HT1080 (cell line): ENCODE results near the gene GLIPR1. TPM values are rescaled to one million over a fixed set of nuclear protein-coding genes. Genes with fewer than 3 reads are reported as not detected.
"Not testable (repeated sequence)": the region's sequence is repeated elsewhere in the genome, so short reads cannot be mapped to it uniquely, and the experiment has no call there.

Experiments
- DNase-seq: peaks from one replicate; pipeline ENCODE4 v3.0.0-alpha.2; 2015; ENCODE audit warnings: low read depth
- polyA plus RNA-seq, 2 experiments: library from polyadenylated mRNA; depleted of rRNA; stranded (reverse); fragments of >200 nt; gene quantifications; 2 replicates each; pipeline ENCODE4 v1.2.3, GENCODE V29; 2015
- total RNA-seq: library from RNA; depleted of rRNA; stranded (reverse); fragments of >200 nt; shearing (Covaris generic); gene quantifications from 2 replicates; pipeline ENCODE4 v1.2.3, GENCODE V29; 2014; rRNA removed

The GLIPR1 gene
- 94.4 and 123 TPM in 2 replicates for total RNA-seq
- 63.8 and 66.9 TPM in 2 replicates for polyA plus RNA-seq (2015; cell fraction: cytosol; rRNA removed)
- polyA plus RNA-seq (2015; cell fraction: nucleus; rRNA removed) = 95.2 and 97.7 TPM in 2 replicates

DNA sequence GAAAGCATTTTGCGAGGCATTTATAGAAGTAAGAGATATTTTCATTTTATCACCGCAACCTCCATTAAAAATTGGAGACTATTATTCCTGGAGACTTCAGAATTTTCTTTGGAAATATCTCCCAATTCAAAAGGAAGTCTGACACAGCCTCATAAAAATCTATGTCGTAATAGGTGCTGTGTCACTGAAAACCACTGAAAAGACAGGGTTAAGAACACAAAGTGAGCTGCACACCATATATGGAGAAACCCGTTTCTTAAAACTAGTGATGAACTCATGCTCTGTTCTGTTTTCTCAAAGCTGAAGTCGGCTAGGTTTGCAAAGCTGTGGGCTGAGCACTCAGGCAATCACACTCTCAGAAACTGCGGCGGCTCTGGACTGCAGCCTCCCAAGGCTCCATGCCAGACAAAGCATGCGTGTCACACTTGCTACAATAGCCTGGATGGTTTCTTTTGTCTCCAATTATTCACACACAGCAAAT lies at the start of gene GLIPR1:
Gene GLIPR1, plus strand, starts transcription at position 287 of the 481 bp plus-strand sequence. Its CDS starts 126 bp downstream, at position 413.
- DNase-seq = peak; percentile 97

GRCh38 chr12:75432924-75433323 lies 47.6 kb upstream of the GLIPR1 start:
- no peak for DNase-seq

- peak; percentile 54 for DNase-seq
Measured at GRCh38 chr12:75437564-75437963, 43.0 kb upstream of the GLIPR1 start.

DNA sequence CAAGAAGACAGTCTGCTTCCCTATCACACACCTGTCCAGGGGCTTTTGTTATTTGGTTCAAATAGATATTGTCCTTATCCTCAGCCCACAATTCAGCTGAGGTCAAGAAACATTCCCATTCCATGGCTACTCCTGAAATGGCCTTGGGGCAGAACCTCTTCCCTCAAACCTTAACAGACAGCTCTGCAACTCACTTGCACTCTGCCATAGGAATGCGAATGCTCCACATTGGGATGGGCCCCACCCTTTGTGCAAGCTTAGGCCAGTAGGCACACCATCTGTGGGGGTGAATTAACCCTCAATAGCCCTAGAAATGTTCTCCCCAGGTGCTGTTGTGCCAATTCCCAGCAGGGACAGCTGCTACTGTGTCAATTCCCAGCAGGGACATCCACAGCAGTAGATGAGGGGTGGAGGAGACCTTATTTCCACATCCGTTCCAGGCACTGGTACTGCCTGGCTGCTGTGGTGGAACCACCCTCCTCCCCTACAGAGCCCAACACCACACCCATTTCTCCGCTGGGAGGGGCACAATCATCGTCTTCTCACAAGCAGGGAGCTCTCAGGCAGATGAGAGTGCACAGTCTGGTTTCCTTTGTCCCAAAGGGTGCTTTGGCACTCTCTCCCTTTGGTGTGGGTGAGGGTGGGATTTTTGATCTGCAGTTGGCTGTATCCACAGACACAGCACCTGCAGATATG lies 42.3 kb upstream of the GLIPR1 start:
- peak; percentile 10 for DNase-seq

- DNase-seq = no peak
Measured at GRCh38 chr12:75439048-75439447, 41.5 kb upstream of the GLIPR1 start.

DNA sequence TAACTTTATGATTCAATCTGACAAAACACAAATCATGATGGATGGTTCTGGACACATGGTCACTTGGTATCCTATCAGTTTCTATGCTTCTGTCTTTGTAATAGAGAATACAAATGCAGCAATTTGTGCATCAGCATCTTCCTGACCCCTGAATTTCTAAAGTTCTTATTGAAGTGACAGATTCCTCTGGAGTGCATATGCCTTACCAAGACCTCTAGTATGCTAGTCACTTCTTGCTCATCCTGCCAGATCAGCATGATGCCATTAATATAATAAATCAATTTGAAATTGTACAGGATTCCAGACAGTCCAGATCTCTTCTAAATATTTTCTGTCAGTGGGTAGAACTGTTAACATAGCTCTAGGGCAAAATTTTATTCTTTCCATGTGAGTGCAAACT lies 40.6 kb upstream of the GLIPR1 start:
- no peak for DNase-seq

DNA sequence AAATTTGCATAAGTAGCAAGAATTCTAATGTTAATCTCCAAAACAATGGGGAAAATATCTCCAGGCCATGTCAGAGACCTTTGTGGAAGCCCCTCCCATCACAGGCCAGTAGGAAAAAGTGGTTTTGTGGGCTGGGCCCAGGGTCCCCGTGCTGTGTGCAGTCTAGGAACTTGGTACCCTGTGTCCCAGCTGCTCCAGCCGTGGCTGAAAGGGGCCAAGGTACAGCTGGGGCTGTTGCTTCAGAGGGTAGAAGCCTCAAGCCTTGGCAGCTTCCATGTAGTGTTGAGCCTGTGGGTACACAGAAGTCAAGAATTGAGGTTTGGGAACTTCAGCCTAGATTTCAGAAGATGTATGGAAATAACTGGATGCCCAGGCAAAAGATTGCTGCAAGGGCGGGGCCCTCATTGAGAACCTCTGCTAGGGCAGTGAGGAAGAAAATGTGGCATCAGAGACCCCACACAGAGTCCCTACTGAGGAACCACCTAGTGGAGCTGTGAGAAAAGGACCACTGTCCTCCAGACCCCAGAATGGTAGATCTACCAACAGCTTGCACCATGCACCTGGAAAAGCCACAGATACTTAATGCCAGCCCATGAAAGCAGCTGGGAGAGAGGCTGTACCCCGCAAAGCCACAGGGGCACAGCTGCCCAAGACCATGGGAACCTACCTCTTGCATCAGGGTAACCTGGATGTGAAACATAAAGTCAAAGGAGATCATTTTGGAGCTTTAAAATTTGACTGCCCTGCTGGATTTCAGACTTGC lies 38.7 kb upstream of the GLIPR1 start:
- DNase-seq = not testable (repeated sequence)

- DNase-seq = not testable (repeated sequence)
Measured at GRCh38 chr12:75442454-75442853, 38.1 kb upstream of the GLIPR1 start.

DNA sequence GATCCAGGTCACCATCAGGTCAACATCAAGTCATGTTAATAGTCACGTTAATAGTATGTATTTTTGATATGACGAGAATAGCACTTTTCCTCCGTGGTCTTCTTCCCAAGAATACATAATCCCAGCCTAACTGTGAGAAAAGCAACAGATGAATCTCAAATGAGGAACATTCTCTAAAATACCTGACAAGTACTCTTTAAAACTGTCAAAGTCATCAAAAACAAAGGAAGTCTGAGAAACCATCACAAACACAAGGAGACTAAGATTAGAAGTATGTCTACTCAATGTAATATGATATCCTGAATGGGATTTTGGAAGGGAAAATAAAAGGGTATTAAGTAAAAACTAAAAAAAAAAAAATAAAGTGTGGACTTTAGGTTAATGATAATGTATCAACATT lies 36.8 kb upstream of the GLIPR1 start:
- DNase-seq = no peak

GRCh38 chr12:75444429-75445136 lies 36.0 kb upstream of the GLIPR1 start:
- peak; percentile 66 for DNase-seq

DNA sequence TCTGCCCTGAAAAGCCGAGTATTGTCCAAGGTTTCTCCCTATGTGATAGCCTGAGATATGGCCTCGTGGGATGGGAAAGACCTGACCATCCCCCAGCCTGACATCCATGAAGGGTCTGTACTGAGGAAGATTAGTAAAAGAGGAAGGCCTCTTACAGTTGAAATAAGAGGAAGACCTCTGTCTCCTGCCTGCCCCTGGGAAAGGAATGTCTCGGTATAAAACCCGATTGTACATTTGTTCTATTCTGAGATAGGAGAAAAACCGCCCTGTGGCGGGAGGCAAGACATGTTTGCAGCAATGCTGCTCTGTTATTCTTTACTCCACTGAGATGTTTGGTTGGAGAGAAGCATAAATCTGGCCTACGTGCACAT lies 35.4 kb upstream of the GLIPR1 start:
- not testable (repeated sequence) for DNase-seq

- DNase-seq = peak; percentile 74
Measured at GRCh38 chr12:75446857-75447256, 33.7 kb upstream of the GLIPR1 start.

DNA sequence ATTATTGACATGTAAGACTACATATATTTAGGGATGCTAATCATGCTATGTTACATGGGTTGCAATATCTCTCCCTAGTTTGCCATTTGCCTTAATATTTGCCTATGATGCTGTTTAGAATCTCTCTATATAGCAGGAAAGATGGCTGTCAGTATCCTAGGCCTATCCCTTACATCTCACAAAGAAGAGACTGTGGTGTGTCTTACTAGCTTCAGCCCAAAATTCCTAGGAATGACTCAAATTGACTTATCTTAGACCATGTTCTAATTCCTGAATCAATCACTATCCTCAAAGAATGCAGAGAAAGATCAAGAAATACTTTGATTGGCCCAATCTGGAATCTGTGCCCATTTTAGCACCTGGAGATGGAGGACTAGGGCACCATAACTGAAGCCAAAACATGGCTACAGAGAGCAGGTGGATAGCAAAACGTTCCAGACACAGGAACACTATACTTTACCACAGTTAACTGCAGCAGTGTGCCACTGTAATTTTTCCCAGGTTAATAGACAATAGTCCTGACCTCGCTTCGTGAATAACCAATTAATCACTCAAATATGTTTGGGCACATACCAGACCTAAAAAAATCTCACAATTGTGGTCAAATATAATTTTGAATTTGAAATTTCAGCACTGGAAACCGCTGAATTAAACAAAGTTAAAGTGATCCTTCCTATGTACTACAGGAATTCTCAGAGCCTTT lies 32.7 kb upstream of the GLIPR1 start:
- no peak for DNase-seq

- DNase-seq = peak; percentile 61
Measured at GRCh38 chr12:75452675-75453330, 27.8 kb upstream of the GLIPR1 start.

GRCh38 chr12:75455839-75456238 lies 24.7 kb upstream of the GLIPR1 start:
- no peak for DNase-seq

DNA sequence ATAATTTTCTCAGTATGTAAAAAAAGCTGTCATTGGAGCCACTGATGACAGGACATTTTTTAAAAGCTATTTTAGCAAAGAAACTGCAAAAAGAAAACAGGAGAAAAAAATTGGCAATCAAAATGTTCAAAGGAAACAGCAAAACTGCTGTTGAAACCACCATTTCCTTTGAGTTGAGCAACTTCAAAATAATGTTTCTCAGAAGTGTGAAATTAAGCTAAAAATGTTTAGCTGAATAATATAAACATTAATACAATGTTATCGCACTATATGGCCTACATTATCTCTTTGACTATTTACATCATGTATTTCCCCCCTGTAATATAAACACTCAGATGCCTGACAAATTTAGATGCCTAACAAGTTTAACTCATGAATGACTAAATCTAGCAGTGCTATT lies 23.4 kb upstream of the GLIPR1 start:
- DNase-seq = no peak

GRCh38 chr12:75457866-75458265 lies 22.7 kb upstream of the GLIPR1 start:
- not testable (repeated sequence) for DNase-seq

GRCh38 chr12:75459755-75460154 lies 20.8 kb upstream of the GLIPR1 start:
- DNase-seq = no peak

- no peak for DNase-seq
Measured at GRCh38 chr12:75460204-75460603, 20.4 kb upstream of the GLIPR1 start.
